ENCODE measurements around the gene SUSD2.

DNA sequence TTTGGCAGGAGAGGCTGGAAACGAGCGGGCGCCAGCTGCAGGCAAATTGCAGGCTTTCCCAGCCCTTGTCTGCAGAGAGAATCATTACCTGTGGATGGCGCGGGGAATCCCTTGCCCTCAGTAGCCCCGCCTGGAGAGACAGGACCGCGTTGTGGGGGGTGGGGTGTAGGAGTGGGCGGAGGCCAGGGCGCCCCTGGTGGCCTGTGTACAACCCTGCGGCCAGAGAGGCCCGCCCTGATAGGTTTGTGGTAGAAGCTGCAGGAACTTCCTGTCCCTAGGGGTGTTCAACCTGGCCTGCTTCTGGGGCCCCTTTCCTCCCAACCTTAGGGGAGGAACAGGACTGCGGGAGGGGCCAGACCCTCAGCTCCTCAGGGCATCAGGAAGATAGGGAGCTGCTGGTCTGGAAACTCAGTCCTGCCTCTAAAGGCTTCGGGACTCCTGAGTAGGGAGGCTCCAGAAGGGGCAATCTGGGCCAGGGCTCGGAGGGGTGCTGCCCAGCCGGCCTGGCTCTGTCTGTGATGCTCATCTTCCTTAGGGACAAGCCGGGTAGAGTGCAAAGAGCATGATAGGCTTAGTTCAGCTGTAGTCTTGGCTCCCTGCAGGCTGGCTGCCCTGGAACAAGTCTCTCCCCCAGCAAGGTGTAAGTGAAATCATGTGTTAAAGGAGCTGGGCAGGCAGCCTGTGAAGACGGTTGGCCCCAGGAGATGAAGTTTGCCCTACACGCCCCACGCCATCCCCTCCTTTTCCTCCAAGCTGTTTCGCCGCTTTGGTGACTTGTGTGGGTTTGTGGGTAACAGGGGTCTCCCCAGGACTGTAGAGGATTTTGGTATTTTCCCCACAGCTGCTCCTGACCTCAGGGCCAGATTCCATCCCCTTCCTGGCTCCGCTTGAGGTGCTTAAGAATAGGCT is 24.1 kb upstream of the SUSD2 start:
- TF ChIP-seq EZH2 (IDR thresholded peaks at IDR 0.05; ENCODE audit: borderline replicate concordance, low read depth, low read length, severe bottlenecking) (no peak), CTCF (IDR thresholded peaks at IDR 0.05; ENCODE audit: borderline replicate concordance, extremely low read depth, low read length, poor library complexity, severe bottlenecking) (peak; percentile 82)

All from DND-41 (cell line).